SU-DHL-6 (cell line): ENCODE measurements around the gene IGFBP7.

Experiments used
- EZH2phosphoT487 ChIP-seq: fragments of 200-600 bp; sonication (generic), shearing (Covaris generic); conservative IDR thresholded peaks from 2 replicates; pipeline ENCODE4 v1.6.1; 2018; ENCODE audit warnings: mild to moderate bottlenecking, antibody characterized with exemption, low read length, moderate library complexity, mixed read lengths
- TF ChIP-seq, protein P1 (sequence below): fragments of 200-600 bp; sonication (generic); IDR thresholded peaks from one replicate; pipeline ENCODE4 v1.5.1; 2017; ENCODE audit warnings: antibody characterized with exemption, mild to moderate bottlenecking, low read length, moderate library complexity; ENCODE audit not compliant: insufficient read depth, poor library complexity, severe bottlenecking

DNA sequence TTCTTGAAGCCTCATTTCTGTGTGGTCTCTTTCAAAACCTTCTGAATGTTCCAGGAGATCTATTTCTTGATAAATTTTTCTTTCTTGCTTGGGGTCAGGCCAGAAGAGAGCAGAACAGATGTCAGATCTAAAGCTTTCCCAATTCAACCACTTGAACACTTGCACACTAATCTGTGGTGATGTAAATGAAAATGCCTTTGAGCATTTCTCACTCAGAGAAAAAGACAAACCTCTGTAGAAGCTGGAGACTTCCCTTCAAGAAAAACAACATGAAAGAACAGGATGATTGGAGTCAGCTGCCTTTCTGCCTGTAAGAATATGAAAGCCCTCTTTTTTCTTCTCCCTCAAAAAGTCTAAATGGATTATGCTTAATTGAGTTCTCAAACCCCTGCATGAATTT lies 11.2 kb downstream of the IGFBP7 start:
- TF ChIP-seq, protein P1, sequence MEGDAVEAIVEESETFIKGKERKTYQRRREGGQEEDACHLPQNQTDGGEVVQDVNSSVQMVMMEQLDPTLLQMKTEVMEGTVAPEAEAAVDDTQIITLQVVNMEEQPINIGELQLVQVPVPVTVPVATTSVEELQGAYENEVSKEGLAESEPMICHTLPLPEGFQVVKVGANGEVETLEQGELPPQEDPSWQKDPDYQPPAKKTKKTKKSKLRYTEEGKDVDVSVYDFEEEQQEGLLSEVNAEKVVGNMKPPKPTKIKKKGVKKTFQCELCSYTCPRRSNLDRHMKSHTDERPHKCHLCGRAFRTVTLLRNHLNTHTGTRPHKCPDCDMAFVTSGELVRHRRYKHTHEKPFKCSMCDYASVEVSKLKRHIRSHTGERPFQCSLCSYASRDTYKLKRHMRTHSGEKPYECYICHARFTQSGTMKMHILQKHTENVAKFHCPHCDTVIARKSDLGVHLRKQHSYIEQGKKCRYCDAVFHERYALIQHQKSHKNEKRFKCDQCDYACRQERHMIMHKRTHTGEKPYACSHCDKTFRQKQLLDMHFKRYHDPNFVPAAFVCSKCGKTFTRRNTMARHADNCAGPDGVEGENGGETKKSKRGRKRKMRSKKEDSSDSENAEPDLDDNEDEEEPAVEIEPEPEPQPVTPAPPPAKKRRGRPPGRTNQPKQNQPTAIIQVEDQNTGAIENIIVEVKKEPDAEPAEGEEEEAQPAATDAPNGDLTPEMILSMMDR, result no peak
- TF ChIP-seq EZH2phosphoT487, result no peak
